HEK293 (cell line): ENCODE data around the gene ARHGAP42.

Experiments used
- EGR2 ChIP-seq: fragments of 450-650 bp; formaldehyde crosslinking; IDR thresholded peaks from 2 replicates; pipeline ENCODE4 v1.5.1; 2016; ENCODE audit warnings: low read depth, missing biosample characterization, missing genetic modification characterization
- FEZF1 ChIP-seq: fragments of 450-650 bp; formaldehyde crosslinking; IDR thresholded peaks from 2 replicates; pipeline ENCODE4 v1.5.1; 2016; ENCODE audit warnings: missing biosample characterization, missing genetic modification characterization
- HOXA7 ChIP-seq: sonication (generic); formaldehyde crosslinking; IDR thresholded peaks from 2 replicates; pipeline ENCODE4 v1.8.1; 2022; ENCODE audit warnings: missing genetic modification reagents, borderline replicate concordance
- IKZF3 ChIP-seq: fragments of 450-650 bp; IDR thresholded peaks from 2 replicates; pipeline ENCODE4 v1.5.0; 2018; ENCODE audit warnings: missing biosample characterization, mild to moderate bottlenecking, missing genetic modification characterization, moderate library complexity
- SETDB1 ChIP-seq: IDR thresholded peaks from one replicate; pipeline ENCODE4 v1.6.1; 2017; ENCODE audit warnings: mild to moderate bottlenecking, low read length, moderate library complexity, mixed read lengths; ENCODE audit not compliant: insufficient read length
- ZBTB1 ChIP-seq: fragments of 450-650 bp; formaldehyde crosslinking; IDR thresholded peaks from 2 replicates; pipeline ENCODE4 v1.5.1; 2016; ENCODE audit warnings: missing biosample characterization, missing genetic modification characterization
- ZNF121 ChIP-seq: fragments of 450-650 bp; formaldehyde crosslinking; IDR thresholded peaks from 2 replicates; pipeline ENCODE4 v1.5.1; 2016; ENCODE audit warnings: missing biosample characterization, missing genetic modification characterization
- ZNF544 ChIP-seq: fragments of 450-650 bp; formaldehyde crosslinking; IDR thresholded peaks from 2 replicates; pipeline ENCODE4 v1.5.0; 2017; ENCODE audit warnings: missing biosample characterization, missing genetic modification characterization
- ZNF785 ChIP-seq: fragments of 450-650 bp; formaldehyde crosslinking; IDR thresholded peaks from 2 replicates; pipeline ENCODE4 v1.5.1; 2016; ENCODE audit warnings: missing biosample characterization, missing genetic modification characterization
- TF ChIP-seq, protein P1 (sequence below): fragments of 450-650 bp; formaldehyde crosslinking; IDR thresholded peaks from 2 replicates; pipeline ENCODE4 v1.5.1; 2016; ENCODE audit warnings: missing biosample characterization, missing genetic modification characterization
- TF ChIP-seq, protein P2 (sequence below): fragments of 450-650 bp; formaldehyde crosslinking; IDR thresholded peaks from 2 replicates; pipeline ENCODE4 v1.5.1; 2016; ENCODE audit warnings: missing biosample characterization, missing genetic modification characterization, borderline replicate concordance

DNA sequence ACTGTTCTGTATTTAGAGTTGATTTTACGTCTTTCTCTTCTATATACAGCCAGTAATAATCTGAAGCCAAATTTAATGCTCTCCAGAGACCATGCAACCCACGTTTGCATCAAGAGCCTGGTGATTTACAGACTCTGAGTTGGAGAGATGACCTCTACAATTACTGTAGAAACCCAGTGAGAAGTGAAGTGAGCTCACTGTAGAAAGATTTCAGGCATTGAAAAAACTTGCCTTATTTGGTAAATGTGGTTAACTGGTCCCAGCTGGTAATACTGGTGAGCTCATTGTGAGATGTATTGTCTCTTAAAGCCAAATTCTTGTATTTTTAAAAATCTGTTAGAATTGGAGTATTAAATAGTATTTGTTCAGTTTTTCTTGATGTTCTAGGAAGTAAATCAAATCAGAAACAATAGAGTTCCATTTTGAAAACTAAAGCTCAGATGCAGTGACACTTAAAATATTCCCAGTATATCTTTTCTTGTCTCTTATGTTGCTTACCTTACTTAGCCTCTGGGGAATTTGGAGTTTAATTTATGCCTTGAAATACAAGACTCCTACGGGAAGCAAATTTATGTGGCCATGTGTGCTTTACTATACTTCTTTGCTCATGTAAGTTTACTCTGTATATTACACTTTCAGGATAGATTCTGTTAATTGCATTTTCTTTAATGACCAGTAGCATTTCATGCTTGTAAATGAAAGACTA is 189.9 kb downstream of the ARHGAP42 start:
- TF ChIP-seq, protein P1, sequence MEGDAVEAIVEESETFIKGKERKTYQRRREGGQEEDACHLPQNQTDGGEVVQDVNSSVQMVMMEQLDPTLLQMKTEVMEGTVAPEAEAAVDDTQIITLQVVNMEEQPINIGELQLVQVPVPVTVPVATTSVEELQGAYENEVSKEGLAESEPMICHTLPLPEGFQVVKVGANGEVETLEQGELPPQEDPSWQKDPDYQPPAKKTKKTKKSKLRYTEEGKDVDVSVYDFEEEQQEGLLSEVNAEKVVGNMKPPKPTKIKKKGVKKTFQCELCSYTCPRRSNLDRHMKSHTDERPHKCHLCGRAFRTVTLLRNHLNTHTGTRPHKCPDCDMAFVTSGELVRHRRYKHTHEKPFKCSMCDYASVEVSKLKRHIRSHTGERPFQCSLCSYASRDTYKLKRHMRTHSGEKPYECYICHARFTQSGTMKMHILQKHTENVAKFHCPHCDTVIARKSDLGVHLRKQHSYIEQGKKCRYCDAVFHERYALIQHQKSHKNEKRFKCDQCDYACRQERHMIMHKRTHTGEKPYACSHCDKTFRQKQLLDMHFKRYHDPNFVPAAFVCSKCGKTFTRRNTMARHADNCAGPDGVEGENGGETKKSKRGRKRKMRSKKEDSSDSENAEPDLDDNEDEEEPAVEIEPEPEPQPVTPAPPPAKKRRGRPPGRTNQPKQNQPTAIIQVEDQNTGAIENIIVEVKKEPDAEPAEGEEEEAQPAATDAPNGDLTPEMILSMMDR (tag by site-specific recombination), result no peak
- no peak for TF ChIP-seq EGR2
- no peak for TF ChIP-seq ZNF544
- TF ChIP-seq ZBTB1 (tag by site-specific recombination), result no peak
- TF ChIP-seq SETDB1, result no peak
- TF ChIP-seq HOXA7 (CRISPR knock-in tag), result no peak
- TF ChIP-seq ZNF785 (tag by site-specific recombination), result no peak
- 0 out of 2 replicates have a peak, but pooled peaks have one; percentile 40 for TF ChIP-seq IKZF3 (tag by site-specific recombination)
- TF ChIP-seq FEZF1, result no peak
- TF ChIP-seq, protein P2, sequence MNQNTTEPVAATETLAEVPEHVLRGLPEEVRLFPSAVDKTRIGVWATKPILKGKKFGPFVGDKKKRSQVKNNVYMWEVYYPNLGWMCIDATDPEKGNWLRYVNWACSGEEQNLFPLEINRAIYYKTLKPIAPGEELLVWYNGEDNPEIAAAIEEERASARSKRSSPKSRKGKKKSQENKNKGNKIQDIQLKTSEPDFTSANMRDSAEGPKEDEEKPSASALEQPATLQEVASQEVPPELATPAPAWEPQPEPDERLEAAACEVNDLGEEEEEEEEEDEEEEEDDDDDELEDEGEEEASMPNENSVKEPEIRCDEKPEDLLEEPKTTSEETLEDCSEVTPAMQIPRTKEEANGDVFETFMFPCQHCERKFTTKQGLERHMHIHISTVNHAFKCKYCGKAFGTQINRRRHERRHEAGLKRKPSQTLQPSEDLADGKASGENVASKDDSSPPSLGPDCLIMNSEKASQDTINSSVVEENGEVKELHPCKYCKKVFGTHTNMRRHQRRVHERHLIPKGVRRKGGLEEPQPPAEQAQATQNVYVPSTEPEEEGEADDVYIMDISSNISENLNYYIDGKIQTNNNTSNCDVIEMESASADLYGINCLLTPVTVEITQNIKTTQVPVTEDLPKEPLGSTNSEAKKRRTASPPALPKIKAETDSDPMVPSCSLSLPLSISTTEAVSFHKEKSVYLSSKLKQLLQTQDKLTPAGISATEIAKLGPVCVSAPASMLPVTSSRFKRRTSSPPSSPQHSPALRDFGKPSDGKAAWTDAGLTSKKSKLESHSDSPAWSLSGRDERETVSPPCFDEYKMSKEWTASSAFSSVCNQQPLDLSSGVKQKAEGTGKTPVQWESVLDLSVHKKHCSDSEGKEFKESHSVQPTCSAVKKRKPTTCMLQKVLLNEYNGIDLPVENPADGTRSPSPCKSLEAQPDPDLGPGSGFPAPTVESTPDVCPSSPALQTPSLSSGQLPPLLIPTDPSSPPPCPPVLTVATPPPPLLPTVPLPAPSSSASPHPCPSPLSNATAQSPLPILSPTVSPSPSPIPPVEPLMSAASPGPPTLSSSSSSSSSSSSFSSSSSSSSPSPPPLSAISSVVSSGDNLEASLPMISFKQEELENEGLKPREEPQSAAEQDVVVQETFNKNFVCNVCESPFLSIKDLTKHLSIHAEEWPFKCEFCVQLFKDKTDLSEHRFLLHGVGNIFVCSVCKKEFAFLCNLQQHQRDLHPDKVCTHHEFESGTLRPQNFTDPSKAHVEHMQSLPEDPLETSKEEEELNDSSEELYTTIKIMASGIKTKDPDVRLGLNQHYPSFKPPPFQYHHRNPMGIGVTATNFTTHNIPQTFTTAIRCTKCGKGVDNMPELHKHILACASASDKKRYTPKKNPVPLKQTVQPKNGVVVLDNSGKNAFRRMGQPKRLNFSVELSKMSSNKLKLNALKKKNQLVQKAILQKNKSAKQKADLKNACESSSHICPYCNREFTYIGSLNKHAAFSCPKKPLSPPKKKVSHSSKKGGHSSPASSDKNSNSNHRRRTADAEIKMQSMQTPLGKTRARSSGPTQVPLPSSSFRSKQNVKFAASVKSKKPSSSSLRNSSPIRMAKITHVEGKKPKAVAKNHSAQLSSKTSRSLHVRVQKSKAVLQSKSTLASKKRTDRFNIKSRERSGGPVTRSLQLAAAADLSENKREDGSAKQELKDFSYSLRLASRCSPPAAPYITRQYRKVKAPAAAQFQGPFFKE, result no peak
- TF ChIP-seq ZNF121, result no peak
